ENCODE measurements around the gene PKD1. TPM values are rescaled to one million over a fixed set of nuclear protein-coding genes. Genes with fewer than 3 reads are reported as not detected.

Gene PKD1
- total RNA-seq, 1 donor = 180 TPM

DNA sequence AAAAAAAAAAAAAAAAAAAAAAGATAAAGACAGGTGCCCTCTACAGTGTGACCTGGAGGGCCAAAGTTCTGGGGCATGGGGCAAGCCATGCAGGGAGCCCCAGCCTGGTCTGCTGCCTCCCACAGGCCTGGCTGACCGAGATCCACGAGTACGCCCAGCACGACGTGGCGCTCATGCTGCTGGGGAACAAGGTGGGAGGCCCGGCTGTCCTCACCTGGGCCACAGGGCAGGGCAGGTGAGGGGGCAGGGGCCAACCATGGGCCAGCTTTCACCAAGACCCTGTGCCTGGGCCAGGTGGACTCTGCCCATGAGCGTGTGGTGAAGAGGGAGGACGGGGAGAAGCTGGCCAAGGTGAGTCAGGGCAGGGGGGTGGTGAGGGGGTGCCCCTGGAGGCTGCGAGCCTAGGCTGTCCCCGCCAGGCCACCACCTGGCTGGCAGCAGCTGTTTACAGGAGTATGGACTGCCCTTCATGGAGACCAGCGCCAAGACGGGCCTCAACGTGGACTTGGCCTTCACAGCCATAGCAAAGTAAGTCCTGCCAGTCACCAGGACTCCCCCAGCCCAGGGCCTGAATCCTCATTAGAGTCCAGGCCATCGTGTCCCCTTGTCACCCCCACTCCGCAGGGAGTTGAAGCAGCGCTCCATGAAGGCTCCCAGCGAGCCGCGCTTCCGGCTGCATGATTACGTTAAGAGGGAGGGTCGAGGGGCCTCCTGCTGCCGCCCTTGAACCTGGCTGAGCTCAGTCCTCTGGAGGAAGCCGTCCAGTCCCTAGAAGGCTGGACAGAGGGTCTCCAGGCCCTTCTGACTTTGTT lies 17.2 kb upstream of the PKD1 start:
- Histone ChIP-seq H3K79me2 (ENCODE audit: insufficient read depth, low read length) (peaks cover 69% of the 10 kb centered on the region), H3K4me2 (ENCODE audit: insufficient read depth, low read length) (peak overlapping the region; percentile 98), H4K20me1 (ENCODE audit: insufficient read depth, low read length) (peaks cover 86% of the 10 kb centered on the region)

DNA sequence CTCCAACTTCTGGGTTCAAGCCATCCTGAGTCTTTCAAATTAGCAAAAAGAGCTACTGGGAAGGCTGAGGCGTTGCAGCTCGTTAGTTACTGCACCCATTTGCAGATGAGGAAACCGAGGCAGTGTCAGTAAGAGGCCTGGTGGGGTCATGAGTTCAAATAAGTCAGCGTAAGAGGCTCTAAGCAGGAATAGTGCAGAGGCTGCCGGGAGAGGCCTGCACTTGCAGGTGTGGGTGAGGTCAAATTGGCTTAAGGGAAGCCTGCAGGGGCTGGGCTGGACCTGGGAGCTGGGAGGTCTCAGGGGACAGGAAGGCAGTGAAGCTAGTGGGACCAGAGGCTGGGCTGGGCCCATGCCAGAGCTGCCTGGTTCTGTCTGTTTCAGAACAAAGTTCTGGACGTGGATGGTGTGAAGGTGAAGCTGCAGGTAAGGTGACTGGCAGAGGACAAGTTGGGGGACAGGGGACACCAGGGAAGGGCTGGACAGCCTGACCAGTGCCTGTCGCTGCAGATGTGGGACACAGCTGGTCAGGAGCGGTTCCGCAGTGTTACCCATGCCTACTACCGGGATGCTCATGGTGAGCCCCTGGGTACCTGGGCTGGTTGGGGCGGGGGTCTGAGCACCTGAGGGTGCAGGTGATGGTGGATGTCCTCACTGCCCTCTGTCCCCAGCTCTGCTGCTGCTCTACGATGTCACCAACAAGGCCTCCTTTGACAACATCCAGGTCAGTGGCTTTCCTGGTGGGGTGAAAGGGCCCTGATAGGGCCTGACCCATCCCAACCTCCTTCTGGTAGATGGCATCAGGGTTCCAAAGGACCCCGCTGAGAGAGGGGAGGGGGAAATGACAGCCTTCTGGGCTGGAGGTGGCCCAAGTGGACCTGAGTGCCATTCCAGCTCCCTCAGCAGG lies 15.7 kb upstream of the PKD1 start:
- peak overlapping the region; percentile 41 for H3K4me2 ChIP-seq (ENCODE audit: insufficient read depth, low read length)
- no peaks in the 10 kb centered on the region for H3K27me3 ChIP-seq (ENCODE audit: insufficient read depth, low read length)
- peaks cover 54% of the 10 kb centered on the region for H3K79me2 ChIP-seq (ENCODE audit: insufficient read depth, low read length)
- peaks cover 34% of the 10 kb centered on the region for H3K36me3 ChIP-seq (ENCODE audit: insufficient read depth, low read length)
- TF ChIP-seq, protein P1, sequence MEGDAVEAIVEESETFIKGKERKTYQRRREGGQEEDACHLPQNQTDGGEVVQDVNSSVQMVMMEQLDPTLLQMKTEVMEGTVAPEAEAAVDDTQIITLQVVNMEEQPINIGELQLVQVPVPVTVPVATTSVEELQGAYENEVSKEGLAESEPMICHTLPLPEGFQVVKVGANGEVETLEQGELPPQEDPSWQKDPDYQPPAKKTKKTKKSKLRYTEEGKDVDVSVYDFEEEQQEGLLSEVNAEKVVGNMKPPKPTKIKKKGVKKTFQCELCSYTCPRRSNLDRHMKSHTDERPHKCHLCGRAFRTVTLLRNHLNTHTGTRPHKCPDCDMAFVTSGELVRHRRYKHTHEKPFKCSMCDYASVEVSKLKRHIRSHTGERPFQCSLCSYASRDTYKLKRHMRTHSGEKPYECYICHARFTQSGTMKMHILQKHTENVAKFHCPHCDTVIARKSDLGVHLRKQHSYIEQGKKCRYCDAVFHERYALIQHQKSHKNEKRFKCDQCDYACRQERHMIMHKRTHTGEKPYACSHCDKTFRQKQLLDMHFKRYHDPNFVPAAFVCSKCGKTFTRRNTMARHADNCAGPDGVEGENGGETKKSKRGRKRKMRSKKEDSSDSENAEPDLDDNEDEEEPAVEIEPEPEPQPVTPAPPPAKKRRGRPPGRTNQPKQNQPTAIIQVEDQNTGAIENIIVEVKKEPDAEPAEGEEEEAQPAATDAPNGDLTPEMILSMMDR (IDR thresholded peaks at IDR 0.05; ENCODE audit: extremely low read depth, low read depth, low read length) = no peak
- H3K27ac ChIP-seq (ENCODE audit: low read depth, low read length) = peak overlapping the region; percentile 26
- H3K4me3 ChIP-seq (ENCODE audit: insufficient read depth, low read length) = peak overlapping the region; percentile 27
- no peaks in the 10 kb centered on the region for H3K9me3 ChIP-seq (ENCODE audit: low read depth, low read length)
- peaks cover 49% of the 10 kb centered on the region for H3K4me1 ChIP-seq (ENCODE audit: insufficient read depth, low read length)
- H2AFZ ChIP-seq (ENCODE audit: low read length) = no peak overlapping the region
- peaks cover 84% of the 10 kb centered on the region for H4K20me1 ChIP-seq (ENCODE audit: insufficient read depth, low read length)
- DNase-seq (ENCODE audit: insufficient read length, low spot score, missing footprints) = peak; percentile 86

More for the DNA sequence above, 17.2 kb upstream of the PKD1 start:
- Histone ChIP-seq H2AFZ (ENCODE audit: low read length) (no peak overlapping the region), H3K4me1 (ENCODE audit: insufficient read depth, low read length) (peaks cover 62% of the 10 kb centered on the region), H3K4me3 (ENCODE audit: insufficient read depth, low read length) (peak overlapping the region; percentile 98), H3K27ac (ENCODE audit: low read depth, low read length) (peak overlapping the region; percentile 86), H3K36me3 (ENCODE audit: insufficient read depth, low read length) (peaks cover 34% of the 10 kb centered on the region), H3K27me3 (ENCODE audit: insufficient read depth, low read length) (no peaks in the 10 kb centered on the region), H3K9me3 (ENCODE audit: low read depth, low read length) (no peaks in the 10 kb centered on the region)
- DNase-seq (ENCODE audit: insufficient read length, low spot score, missing footprints) = peak; percentile 90
- TF ChIP-seq, protein P1 (IDR thresholded peaks at IDR 0.05; ENCODE audit: extremely low read depth, low read depth, low read length) = no peak

DNA sequence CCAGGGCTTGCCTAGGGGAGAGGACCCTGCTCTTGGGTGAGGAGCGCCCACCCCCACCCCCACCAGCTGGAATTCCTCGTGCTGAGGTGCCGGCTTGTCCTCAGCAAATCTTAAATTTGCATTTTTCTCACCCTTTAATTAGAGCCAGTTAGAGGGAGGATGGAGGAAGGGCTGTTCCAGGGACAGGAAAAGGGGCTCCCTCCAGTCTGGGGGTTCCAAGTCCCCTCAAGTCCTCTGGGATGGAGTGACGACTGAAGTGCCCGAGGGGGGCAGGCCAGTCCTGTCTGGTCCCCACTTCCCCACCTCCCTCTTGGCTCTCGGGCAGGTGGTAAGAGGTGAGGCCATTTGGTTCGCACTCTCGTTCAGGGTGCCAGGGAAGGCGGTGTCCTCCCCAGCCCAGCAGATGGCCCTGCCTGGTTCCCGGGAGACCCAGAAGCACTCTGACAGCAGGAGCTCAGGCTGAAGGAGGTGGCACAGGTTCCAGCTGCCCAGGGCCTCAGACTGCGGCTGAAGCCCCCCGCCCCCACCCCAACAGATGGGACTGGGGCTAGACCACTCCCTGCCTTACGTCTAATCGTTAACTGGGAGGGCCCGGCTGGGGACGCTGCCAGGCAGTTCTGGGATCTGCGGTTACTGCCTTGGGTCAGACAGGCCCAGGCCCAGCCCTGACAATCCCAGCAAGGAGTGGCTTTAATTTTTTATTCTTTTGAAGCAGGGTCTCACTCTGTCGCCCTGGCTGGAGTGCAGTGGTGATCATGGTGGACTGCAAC lies 14.9 kb upstream of the PKD1 start:
- DNase-seq (ENCODE audit: insufficient read length, low spot score, missing footprints) = peak; percentile 93
- H3K4me1 ChIP-seq (ENCODE audit: insufficient read depth, low read length) = peaks cover 49% of the 10 kb centered on the region

More for the DNA sequence above, 14.9 kb upstream of the PKD1 start:
- no peak overlapping the region for H3K4me3 ChIP-seq (ENCODE audit: insufficient read depth, low read length)
- no peaks in the 10 kb centered on the region for H3K9me3 ChIP-seq (ENCODE audit: low read depth, low read length)
- peaks cover 83% of the 10 kb centered on the region for H4K20me1 ChIP-seq (ENCODE audit: insufficient read depth, low read length)
- H3K79me2 ChIP-seq (ENCODE audit: insufficient read depth, low read length) = peaks cover 48% of the 10 kb centered on the region
- no peak overlapping the region for H2AFZ ChIP-seq (ENCODE audit: low read length)
- H3K27ac ChIP-seq (ENCODE audit: low read depth, low read length) = peak overlapping the region; percentile 26
- H3K27me3 ChIP-seq (ENCODE audit: insufficient read depth, low read length) = no peaks in the 10 kb centered on the region
- H3K36me3 ChIP-seq (ENCODE audit: insufficient read depth, low read length) = peaks cover 34% of the 10 kb centered on the region
- H3K4me2 ChIP-seq (ENCODE audit: insufficient read depth, low read length) = peak overlapping the region; percentile 41
- TF ChIP-seq, protein P1 (IDR thresholded peaks at IDR 0.05; ENCODE audit: extremely low read depth, low read depth, low read length) = no peak
